KMS-11 (cell line): ENCODE data around the gene KCNH2.
"Not testable (repeated sequence)": the region's sequence is repeated elsewhere in the genome, so short reads cannot be mapped to it uniquely, and the experiment has no call there.

Experiments used
- H2AFZ ChIP-seq: fragments of 200-600 bp; sonication (generic); 2 replicates; pipeline ENCODE4 v1.6.1; 2016; ENCODE audit warnings: antibody characterized with exemption, mixed run types, low read depth
- H3K27ac ChIP-seq: fragments of 200-600 bp; sonication (generic); 2 replicates; pipeline ENCODE4 v1.6.1; 2016; ENCODE audit warnings: mild to moderate bottlenecking, mixed run types
- H3K27me3 ChIP-seq: fragments of 200-600 bp; sonication (generic); 2 replicates; pipeline ENCODE4 v1.6.1; 2017; ENCODE audit warnings: mild to moderate bottlenecking, low read depth, mixed run types, moderate library complexity; ENCODE audit not compliant: insufficient read depth
- H3K36me3 ChIP-seq: fragments of 200-600 bp; sonication (generic); 2 replicates; pipeline ENCODE4 v1.6.1; 2017; ENCODE audit warnings: mild to moderate bottlenecking, mixed run types; ENCODE audit not compliant: insufficient read depth
- H3K4me1 ChIP-seq: fragments of 200-600 bp; sonication (generic); 2 replicates; pipeline ENCODE4 v1.6.1; 2016; ENCODE audit warnings: mild to moderate bottlenecking, low read depth, mixed run types; ENCODE audit not compliant: poor library complexity, severe bottlenecking
- H3K4me2 ChIP-seq: fragments of 200-600 bp; sonication (generic); 2 replicates; pipeline ENCODE4 v1.7.0; 2016; ENCODE audit warnings: mild to moderate bottlenecking, mixed run types
- H3K4me3 ChIP-seq: fragments of 200-600 bp; sonication (generic); IDR thresholded peaks from 2 replicates; pipeline ENCODE4 v1.6.1; 2017; ENCODE audit warnings: low read depth, low read length, mixed read lengths; ENCODE audit not compliant: insufficient read depth
- H3K79me2 ChIP-seq: fragments of 200-600 bp; sonication (generic); 2 replicates; pipeline ENCODE4 v1.6.1; 2016; ENCODE audit warnings: low read depth, mixed run types; ENCODE audit not compliant: insufficient read depth
- H3K9ac ChIP-seq: fragments of 200-600 bp; sonication (generic); 2 replicates; pipeline ENCODE4 v1.6.1; 2016; ENCODE audit warnings: mild to moderate bottlenecking, mixed run types
- H4K20me1 ChIP-seq: fragments of 200-600 bp; sonication (generic); 2 replicates; pipeline ENCODE4 v1.6.1; 2016; ENCODE audit warnings: mild to moderate bottlenecking, mixed run types; ENCODE audit not compliant: insufficient read depth
- TF ChIP-seq, protein P1 (sequence below): fragments of 200-600 bp; sonication (generic); conservative IDR thresholded peaks from 2 replicates; pipeline ENCODE4 v1.6.1; 2017; ENCODE audit warnings: low read depth, mild to moderate bottlenecking, antibody characterized with exemption, low read length, moderate library complexity, mixed read lengths

Gene KCNH2

DNA sequence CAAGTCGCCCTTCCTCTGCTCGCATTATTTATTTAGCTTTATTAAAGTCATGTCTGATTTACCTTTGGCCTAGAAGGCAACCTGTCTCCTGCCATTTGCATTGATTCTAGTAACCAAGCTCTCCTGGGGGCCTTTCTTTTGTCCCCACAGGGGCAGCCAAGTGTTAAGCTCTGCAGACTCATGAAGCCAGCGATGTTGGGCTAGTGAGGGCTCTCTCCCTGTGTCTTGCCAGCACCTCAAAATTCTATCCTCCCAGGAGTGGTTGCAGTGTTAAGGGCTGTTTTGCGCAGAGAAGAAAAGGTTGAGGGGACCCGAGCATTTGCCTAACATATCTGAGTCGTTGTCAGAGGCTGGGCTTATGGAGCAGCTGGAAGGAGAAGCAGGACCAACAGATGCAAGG is 63.9 kb downstream of the KCNH2 start:
- no peaks in the 10 kb centered on the region for H3K27me3 ChIP-seq
- H3K9ac ChIP-seq = no peak overlapping the region
- H3K4me2 ChIP-seq = no peak overlapping the region
- H2AFZ ChIP-seq = no peak overlapping the region
- no peaks in the 10 kb centered on the region for H3K4me1 ChIP-seq
- H4K20me1 ChIP-seq = no peaks in the 10 kb centered on the region
- H3K79me2 ChIP-seq = no peaks in the 10 kb centered on the region
- H3K36me3 ChIP-seq = no peaks in the 10 kb centered on the region
- no peak overlapping the region for H3K27ac ChIP-seq
- no peak overlapping the region for H3K4me3 ChIP-seq
- TF ChIP-seq, protein P1, sequence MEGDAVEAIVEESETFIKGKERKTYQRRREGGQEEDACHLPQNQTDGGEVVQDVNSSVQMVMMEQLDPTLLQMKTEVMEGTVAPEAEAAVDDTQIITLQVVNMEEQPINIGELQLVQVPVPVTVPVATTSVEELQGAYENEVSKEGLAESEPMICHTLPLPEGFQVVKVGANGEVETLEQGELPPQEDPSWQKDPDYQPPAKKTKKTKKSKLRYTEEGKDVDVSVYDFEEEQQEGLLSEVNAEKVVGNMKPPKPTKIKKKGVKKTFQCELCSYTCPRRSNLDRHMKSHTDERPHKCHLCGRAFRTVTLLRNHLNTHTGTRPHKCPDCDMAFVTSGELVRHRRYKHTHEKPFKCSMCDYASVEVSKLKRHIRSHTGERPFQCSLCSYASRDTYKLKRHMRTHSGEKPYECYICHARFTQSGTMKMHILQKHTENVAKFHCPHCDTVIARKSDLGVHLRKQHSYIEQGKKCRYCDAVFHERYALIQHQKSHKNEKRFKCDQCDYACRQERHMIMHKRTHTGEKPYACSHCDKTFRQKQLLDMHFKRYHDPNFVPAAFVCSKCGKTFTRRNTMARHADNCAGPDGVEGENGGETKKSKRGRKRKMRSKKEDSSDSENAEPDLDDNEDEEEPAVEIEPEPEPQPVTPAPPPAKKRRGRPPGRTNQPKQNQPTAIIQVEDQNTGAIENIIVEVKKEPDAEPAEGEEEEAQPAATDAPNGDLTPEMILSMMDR = no peak

DNA sequence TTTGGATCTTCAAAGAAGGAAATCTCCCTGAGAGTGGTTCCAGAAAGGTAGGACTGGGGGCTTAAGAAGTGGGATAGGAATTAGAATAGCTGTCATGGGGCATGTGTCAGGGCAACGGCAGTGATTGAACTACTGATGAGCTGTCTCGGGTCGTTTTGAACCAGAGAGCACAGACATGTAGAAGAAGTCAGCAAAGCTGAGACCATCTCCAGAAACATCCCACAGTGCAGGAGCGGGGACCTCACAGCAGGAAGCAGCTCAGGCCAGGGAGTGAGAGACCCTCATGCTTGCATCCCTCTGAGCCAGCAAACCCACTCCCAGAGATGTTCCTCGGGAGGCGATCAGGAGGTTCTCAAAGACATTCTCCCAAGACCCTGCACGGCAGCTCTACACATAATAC is 65.7 kb downstream of the KCNH2 start:
- Histone ChIP-seq H3K4me2 (no peak overlapping the region), H3K9ac (no peak overlapping the region), H3K4me1 (no peaks in the 10 kb centered on the region), H3K27me3 (no peaks in the 10 kb centered on the region), H3K79me2 (no peaks in the 10 kb centered on the region), H3K36me3 (no peaks in the 10 kb centered on the region), H2AFZ (no peak overlapping the region), H3K4me3 (no peak overlapping the region), H4K20me1 (no peaks in the 10 kb centered on the region), H3K27ac (no peak overlapping the region)
- TF ChIP-seq, protein P1 = no peak

DNA sequence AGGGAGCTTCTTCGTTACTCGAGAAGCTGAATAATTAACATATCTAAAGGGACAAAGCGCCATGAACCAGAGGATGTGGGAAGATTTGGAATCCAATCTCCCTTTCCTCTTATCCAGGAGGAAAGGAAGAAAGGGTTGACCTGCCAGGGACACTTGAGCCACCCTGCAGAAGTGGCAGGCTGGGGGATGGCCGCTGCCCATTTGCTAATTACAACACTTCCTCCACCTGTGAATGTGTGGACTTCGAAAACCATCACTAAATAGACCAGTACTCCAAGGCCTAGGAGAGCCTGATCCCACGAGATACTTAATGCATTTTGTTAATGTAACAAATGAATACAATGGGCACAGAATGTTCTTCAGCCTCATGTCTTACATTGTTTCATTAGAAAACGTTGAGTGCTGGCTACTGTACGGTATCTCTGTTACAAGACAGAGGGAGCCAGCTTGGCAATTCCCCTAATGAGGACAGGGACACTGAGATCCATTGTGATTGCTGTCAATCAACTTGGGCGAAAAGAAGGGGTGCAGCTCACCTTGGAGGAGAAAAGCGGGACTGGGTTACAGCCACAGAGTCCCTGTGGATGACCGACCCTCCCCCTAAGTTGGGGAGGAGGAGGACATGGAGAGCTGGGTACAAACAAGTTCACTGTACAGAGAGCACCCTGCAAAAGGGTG is 66.4 kb downstream of the KCNH2 start:
- H3K4me1 ChIP-seq = no peaks in the 10 kb centered on the region
- no peaks in the 10 kb centered on the region for H3K79me2 ChIP-seq
- TF ChIP-seq, protein P1 = no peak
- no peaks in the 10 kb centered on the region for H4K20me1 ChIP-seq
- no peak overlapping the region for H3K9ac ChIP-seq
- H3K27ac ChIP-seq = no peak overlapping the region
- H3K27me3 ChIP-seq = no peaks in the 10 kb centered on the region
- no peak overlapping the region for H3K4me3 ChIP-seq
- no peaks in the 10 kb centered on the region for H3K36me3 ChIP-seq
- H2AFZ ChIP-seq = no peak overlapping the region
- no peak overlapping the region for H3K4me2 ChIP-seq

DNA sequence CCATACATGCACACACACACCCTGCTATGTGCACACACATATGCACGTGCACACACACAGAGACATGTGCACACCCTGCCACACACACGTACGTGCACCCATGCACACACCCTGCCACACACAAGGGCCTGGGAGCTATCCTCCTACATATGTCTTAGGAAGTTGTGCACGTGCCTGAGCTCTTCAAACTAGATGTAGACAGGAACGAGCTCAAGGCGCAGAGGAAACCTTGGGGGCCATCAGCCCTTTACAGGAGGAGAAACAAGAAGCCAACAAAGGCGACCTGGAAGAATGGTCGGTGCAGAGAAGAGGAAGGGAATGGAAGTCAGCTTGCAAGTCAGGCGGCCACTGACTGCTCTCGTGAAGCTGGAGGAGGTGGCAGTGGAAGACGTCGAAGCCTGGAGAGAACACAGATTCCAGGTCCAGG is 67.1 kb downstream of the KCNH2 start:
- Histone ChIP-seq H3K4me1 (no peaks in the 10 kb centered on the region), H4K20me1 (no peaks in the 10 kb centered on the region), H3K27me3 (no peaks in the 10 kb centered on the region), H3K9ac (no peak overlapping the region), H3K4me2 (no peak overlapping the region), H3K79me2 (no peaks in the 10 kb centered on the region), H2AFZ (no peak overlapping the region), H3K27ac (no peak overlapping the region), H3K36me3 (no peaks in the 10 kb centered on the region), H3K4me3 (no peak overlapping the region)
- TF ChIP-seq, protein P1 = no peak

DNA sequence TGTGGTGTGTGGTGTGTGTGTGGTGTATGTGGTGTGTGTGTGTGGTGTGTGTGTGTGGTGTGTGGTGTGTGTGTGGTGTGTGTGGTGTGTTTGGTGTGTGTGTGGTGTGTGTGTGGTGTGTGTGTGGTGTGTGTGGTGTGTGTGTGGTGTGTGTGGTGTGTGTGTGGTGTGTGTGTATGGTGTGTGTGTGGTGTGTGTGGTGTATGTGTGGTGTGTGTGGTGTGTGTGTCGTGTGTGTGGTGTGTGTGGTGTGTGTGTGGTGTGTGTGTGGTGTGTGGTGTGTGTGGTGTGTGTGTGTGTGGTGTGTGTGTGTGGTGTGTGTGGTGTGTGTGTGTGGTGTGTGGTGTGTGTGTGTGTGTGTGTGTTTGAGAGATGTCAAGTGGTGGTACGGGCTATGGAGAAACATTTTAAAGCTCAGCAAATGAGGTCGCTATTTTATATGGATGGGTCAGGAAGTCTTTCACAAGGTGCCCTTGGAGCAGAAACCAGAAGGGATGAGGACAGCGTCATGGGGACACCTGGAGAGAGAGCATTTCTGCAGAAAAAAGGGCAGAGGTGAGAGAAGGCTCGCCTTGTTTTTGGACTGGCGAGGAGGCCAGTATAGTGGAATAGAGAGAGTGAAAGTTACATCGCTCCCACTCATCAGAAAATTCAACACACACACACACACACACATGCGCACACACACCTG is 67.7 kb downstream of the KCNH2 start:
- not testable (repeated sequence) for H3K27me3 ChIP-seq, H3K27ac ChIP-seq, H4K20me1 ChIP-seq, H3K79me2 ChIP-seq, H3K9ac ChIP-seq, H2AFZ ChIP-seq, H3K4me1 ChIP-seq, H3K4me2 ChIP-seq, H3K4me3 ChIP-seq, H3K36me3 ChIP-seq
